Sigmoid colon (tissue), 7 donors: ENCODE data around the gene HOXD13. TPM values are rescaled to one million over a fixed set of nuclear protein-coding genes. Genes with fewer than 3 reads are reported as not detected.

ENCODE experiments used
- DNase-seq: peaks from one replicate; pipeline ENCODE4 v3.0.0-alpha.2; 2019
- H3K27ac ChIP-seq, 4 donors: fragments of 200-600 bp; sonication (generic); one replicate each; pipeline ENCODE4 v1.5.1; 2016 to 2019; ENCODE audit warnings: mild to moderate bottlenecking in 1 of 4
- H3K27me3 ChIP-seq, 3 donors: fragments of 200-600 bp; sonication (generic); one replicate each; pipeline ENCODE4 v1.5.1; 2019; ENCODE audit warnings: mild to moderate bottlenecking in 1 of 3
- H3K36me3 ChIP-seq, 4 donors: fragments of 200-600 bp; sonication (generic); one replicate each; pipeline ENCODE4 v1.5.1; 2016 to 2019
- H3K4me1 ChIP-seq, 4 donors: fragments of 200-600 bp; sonication (generic); one replicate each; pipeline ENCODE4 v1.5.1; 2017 to 2019
- H3K4me3 ChIP-seq, 4 donors: fragments of 200-600 bp; sonication (generic); one replicate each; pipeline ENCODE4 v1.5.1; 2017 to 2019; ENCODE audit warnings: mild to moderate bottlenecking in 2 of 4, moderate library complexity in 1 of 4
- H3K9me3 ChIP-seq, 4 donors: fragments of 200-600 bp in 3 of 4; sonication (generic) in 3 of 4; one replicate each; pipeline versions ENCODE4 v1.5.1 to v1.6.1; 2013 to 2019
- EP300 ChIP-seq, 4 donors: sonication (generic); formaldehyde crosslinking; IDR thresholded peaks; one replicate each; pipeline ENCODE4 v1.6.1; 2017; ENCODE audit warnings: antibody characterized with exemption in 4 of 4
- POLR2A ChIP-seq, 2 donors: fragments of 450-650 bp; IDR thresholded peaks; one replicate each; pipeline ENCODE4 v1.6.1; 2016; ENCODE audit warnings: antibody characterized with exemption in 2 of 2, mild to moderate bottlenecking in 2 of 2, moderate library complexity in 2 of 2
- POLR2AphosphoS5 ChIP-seq, 4 donors: sonication (generic); formaldehyde crosslinking; IDR thresholded peaks; one replicate each; pipeline ENCODE4 v1.6.1; 2017; ENCODE audit warnings: antibody characterized with exemption in 4 of 4
- WGBS, 2 donors: extraction: QIAGEN DNeasy Blood & Tissue Kit; methylation state at CpG; one replicate each; pipeline ENCODE4 v1.1.7; 2013; 5-methylcytosine and 5-hydroxymethylcytosine counted together
- intact Hi-C: fragments of 100-400 bp; cut with DNase I; formaldehyde crosslinking; loops from one replicate; pipeline ENCODE4 v1.15.1; 2023
- polyA plus RNA-seq, 3 donors: library from polyadenylated mRNA; stranded (reverse); fragments of 200-250 nt; gene quantifications; one replicate each; pipeline ENCODE4 v1.2.3, GENCODE V29; 2013
- total RNA-seq, 4 donors: library from RNA; depleted of rRNA; stranded (reverse); fragments of >200 nt; gene quantifications; one replicate each; pipeline ENCODE4 v1.1.0, GENCODE V29; 2016
- TF ChIP-seq, protein P1 (sequence below), 4 experiments: fragments of 450-650 bp in 3 of 4; fragments of 200-600 bp in 1 of 4; IDR thresholded peaks; one replicate each; pipeline ENCODE4 v1.5.1; 2016 to 2019; ENCODE audit warnings: antibody characterized with exemption in 4 of 4, mild to moderate bottlenecking in 3 of 4, moderate library complexity in 2 of 4
- donor health status: healthy with polysubstance abuse.
- donor health status: Bipolar disorder and iron deficiency.
- donor health status: healthy.

The HOXD13 gene
- total and polyA plus RNA-seq, 7 donors, result 2.3 to 48.9 (median 26.1) TPM; not detected in 1

DNA sequence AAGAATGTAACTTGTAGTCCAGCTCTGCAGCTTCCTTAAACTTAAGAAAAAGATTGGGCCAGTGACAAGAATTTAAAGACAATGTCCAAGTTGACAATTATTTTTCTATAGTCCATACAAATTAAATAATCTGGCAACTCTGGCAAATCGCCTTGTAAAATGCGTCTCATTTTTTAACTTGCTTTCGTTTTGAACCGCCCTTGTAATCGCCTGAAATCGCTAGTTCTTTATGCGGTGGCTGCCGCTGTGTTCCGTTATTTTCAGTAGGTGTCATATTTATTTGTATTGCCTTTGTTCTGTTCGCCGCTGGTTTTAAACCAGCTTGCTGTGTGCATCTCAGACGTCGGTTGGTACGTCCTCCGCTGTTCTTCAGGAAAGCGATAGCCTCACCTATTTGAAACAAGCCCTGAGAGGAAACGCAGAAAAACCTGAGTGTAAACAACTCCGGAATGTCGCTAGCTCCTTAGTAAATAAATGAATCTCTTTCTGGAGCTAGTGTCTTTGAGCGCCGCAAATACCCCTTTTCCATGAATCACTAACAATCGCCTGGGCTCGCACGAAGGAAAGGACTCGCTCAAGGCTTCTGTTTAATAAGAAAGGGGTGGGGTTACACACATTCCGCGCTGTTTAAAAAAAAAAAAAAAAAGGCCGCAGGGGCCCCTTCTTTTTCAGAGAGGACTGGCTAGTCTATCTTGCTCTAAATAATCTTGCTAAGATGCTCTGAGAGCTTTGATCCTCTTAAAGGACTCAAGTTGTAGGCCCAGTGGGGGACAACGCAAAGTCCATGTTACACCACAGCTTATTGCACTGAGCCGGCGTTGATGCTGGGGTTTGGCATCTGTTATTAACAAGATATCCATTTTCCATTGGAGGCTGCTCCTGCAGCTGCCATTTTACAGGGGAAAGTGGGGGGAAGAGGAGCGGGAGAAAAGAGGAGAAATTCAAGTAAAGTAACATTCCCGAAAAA is 40.0 kb downstream of the HOXD13 start:
- DNase-seq, result peak; percentile 46
- H3K27me3 ChIP-seq, result peaks cover 11 to 98% (median 84%) of the 10 kb centered on the region in 3 donors
- peaks cover 0 to 57% (median 45%) of the 10 kb centered on the region in 4 donors for H3K4me1 ChIP-seq
- TF ChIP-seq, protein P1, sequence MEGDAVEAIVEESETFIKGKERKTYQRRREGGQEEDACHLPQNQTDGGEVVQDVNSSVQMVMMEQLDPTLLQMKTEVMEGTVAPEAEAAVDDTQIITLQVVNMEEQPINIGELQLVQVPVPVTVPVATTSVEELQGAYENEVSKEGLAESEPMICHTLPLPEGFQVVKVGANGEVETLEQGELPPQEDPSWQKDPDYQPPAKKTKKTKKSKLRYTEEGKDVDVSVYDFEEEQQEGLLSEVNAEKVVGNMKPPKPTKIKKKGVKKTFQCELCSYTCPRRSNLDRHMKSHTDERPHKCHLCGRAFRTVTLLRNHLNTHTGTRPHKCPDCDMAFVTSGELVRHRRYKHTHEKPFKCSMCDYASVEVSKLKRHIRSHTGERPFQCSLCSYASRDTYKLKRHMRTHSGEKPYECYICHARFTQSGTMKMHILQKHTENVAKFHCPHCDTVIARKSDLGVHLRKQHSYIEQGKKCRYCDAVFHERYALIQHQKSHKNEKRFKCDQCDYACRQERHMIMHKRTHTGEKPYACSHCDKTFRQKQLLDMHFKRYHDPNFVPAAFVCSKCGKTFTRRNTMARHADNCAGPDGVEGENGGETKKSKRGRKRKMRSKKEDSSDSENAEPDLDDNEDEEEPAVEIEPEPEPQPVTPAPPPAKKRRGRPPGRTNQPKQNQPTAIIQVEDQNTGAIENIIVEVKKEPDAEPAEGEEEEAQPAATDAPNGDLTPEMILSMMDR (IDR thresholded peaks at IDR 0.05), result no peak
- TF ChIP-seq POLR2AphosphoS5 (IDR thresholded peaks at IDR 0.05), result peak in 2 of 4 donors; percentile 32 to 34
- H3K36me3 ChIP-seq, result no peaks in the 10 kb centered on the region
- peak overlapping the region in 3 of 4 donors; percentile 4 to 87 (median 11) for H3K27ac ChIP-seq
- H3K9me3 ChIP-seq, result no peaks in the 10 kb centered on the region
- 37 to 60% methylated on average over 33 of the region's 33 CpGs for WGBS, 2 donors
- H3K4me3 ChIP-seq, result peak overlapping the region in 2 of 4 donors; percentile 1 to 10
- intact Hi-C loops, result no loop called here

DNA sequence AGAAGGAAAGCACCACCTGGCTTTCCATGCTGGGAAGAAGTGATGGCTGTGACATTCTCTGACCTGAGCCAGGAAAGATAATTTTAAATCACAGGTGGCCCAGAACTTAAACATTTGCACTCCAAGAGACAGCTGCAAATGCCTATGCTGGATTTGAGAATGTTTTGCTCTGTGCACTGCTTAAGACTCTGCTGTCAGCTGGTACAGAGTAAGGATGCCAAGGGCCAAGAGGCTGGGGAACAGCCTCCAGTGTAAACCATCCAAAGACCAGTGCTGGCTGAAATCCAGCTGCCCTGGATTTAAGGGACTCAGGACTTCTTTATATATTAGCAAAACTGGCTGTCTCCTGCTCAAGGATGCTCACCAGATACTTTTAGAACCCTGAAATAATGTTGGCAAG is 40.9 kb downstream of the HOXD13 start:
- intact Hi-C loops, result no loop called here
- peak; percentile 55 for DNase-seq
- TF ChIP-seq, protein P1 (IDR thresholded peaks at IDR 0.05), result no peak
- Histone ChIP-seq H3K27me3 (peaks cover 11 to 98% (median 83%) of the 10 kb centered on the region in 3 donors), H3K36me3 (no peaks in the 10 kb centered on the region), H3K27ac (peak overlapping the region in 2 of 4 donors; percentile 30 to 87), H3K4me1 (peaks cover 0 to 54% (median 42%) of the 10 kb centered on the region in 4 donors), H3K9me3 (no peaks in the 10 kb centered on the region), H3K4me3 (no peak overlapping the region)

DNA sequence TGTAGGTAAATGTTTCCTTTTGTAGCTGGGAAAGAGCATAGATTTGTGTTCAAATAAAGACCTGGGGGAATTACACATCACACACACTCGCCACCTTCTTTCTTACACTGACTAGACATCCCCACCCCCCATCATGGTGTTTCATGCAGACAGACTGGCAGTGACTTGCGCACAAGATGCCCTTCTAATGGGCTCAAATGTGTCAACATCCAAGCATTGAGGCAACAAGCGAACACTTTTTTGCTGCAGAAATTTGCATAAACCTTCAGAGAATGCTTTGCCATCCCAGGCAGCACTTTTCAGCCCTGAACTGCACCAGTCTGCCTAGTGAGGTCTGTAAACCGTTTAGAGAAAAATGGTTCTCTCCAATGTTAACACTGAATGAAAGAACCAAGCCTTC is 41.5 kb downstream of the HOXD13 start:
- no peak for DNase-seq
- Histone ChIP-seq H3K27me3 (peaks cover 11 to 98% (median 83%) of the 10 kb centered on the region in 3 donors), H3K4me1 (peaks cover 0 to 48% (median 36%) of the 10 kb centered on the region in 4 donors), H3K4me3 (no peak overlapping the region), H3K36me3 (no peaks in the 10 kb centered on the region), H3K27ac (peak overlapping the region in 2 of 4 donors; percentile 30 to 87), H3K9me3 (no peaks in the 10 kb centered on the region)
- TF ChIP-seq EP300 (IDR thresholded peaks at IDR 0.05), result no peak
- TF ChIP-seq, protein P1 (IDR thresholded peaks at IDR 0.05), result no peak
- TF ChIP-seq POLR2AphosphoS5 (IDR thresholded peaks at IDR 0.05), result no peak
- no peak for TF ChIP-seq POLR2A (IDR thresholded peaks at IDR 0.05)
- intact Hi-C loops, result no loop called here
- WGBS, 2 donors, result 78 to 85% methylated on average over 4 of the region's 4 CpGs

DNA sequence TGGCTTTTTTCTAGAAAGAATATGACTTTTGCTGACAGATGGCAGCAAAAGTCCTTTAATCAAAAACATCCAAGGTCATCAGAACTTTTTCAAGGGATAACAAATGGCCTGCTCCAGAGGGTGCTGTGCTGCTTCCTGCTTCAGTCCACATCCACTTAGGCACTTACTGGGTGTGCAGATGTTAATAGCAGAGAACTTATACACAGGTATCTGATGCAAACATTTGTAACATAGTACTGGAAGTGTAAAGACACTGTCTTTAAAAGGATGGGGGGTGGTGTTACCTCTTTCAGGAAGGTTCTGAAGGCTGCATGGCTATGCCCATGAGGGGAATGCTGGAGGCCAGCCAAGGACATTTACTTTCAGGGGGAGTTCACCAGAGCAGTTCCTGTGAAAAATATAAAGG is 42.5 kb downstream of the HOXD13 start:
- Histone ChIP-seq H3K27ac (peak overlapping the region in 3 of 4 donors; percentile 73 to 87 (median 83)), H3K4me3 (peak overlapping the region in 1 of 4 donors; percentile 66), H3K9me3 (no peaks in the 10 kb centered on the region), H3K27me3 (peaks cover 13 to 100% (median 85%) of the 10 kb centered on the region in 3 donors), H3K36me3 (no peaks in the 10 kb centered on the region), H3K4me1 (peaks cover 0 to 46% (median 38%) of the 10 kb centered on the region in 4 donors)
- intact Hi-C loops, result loop anchor here (5.0 kb wide), 1 partner anchor 1012 kb away; no protein-coding TSS in a partner anchor
- peak; percentile 65 for DNase-seq
- TF ChIP-seq, protein P1 (IDR thresholded peaks at IDR 0.05), result no peak
- TF ChIP-seq POLR2AphosphoS5 (IDR thresholded peaks at IDR 0.05) (no peak), EP300 (IDR thresholded peaks at IDR 0.05) (no peak), POLR2A (IDR thresholded peaks at IDR 0.05) (no peak)
